HG02588 (cell line): ENCODE results near the gene PRR33.
"Not testable (repeated sequence)": the region's sequence is repeated elsewhere in the genome, so short reads cannot be mapped to it uniquely, and the experiment has no call there.

Experiments used
- ATAC-seq: cut with Tn5 transposase; IDR thresholded peaks from one replicate; pipeline ENCODE4 v1.9.1; 2021; ENCODE audit warnings: mild to moderate bottlenecking, moderate library complexity; ENCODE audit not compliant: unreplicated experiment

Gene PRR33

GRCh38 chr11:1878137-1879031 is 13.3 kb downstream of the PRR33 start:
- ATAC-seq, result no peak

- ATAC-seq, result no peak
Observed at GRCh38 chr11:1877211-1878136, 14.2 kb downstream of the PRR33 start.

DNA sequence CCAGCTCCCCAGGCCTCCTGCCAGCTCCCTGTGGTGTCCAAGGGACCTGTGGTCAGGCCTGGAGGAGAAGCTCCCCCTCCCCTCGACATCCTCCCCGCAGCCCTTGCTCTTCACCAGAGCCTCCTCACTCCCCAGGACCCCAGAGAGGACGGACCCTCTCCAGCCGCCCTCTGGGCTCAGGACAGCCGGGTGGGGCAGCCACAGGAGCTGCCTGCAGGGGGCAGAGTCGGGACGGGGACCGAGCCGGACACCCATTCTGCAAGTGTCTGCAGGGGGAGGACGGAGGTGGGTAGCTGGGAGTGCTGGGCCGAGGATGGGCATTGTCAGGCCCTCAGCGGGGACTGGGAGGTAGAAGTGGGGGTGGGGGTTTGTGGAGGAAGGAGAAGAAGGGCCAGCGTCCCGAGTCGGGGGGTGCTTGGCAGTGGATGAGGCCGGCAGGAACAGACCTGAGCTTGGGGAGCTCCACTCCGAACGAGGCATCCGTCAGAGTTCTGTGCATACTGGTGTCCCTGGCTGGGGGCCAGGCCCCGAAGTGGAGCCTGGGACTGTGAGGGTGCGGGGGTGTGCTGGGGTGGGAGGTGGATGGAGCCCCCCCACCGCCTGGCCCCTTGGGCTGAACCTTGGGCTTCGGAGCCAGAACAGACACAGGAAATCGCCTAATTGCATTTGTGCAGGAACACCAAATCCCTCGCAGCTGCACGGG is 15.2 kb downstream of the PRR33 start:
- no peak for ATAC-seq

DNA sequence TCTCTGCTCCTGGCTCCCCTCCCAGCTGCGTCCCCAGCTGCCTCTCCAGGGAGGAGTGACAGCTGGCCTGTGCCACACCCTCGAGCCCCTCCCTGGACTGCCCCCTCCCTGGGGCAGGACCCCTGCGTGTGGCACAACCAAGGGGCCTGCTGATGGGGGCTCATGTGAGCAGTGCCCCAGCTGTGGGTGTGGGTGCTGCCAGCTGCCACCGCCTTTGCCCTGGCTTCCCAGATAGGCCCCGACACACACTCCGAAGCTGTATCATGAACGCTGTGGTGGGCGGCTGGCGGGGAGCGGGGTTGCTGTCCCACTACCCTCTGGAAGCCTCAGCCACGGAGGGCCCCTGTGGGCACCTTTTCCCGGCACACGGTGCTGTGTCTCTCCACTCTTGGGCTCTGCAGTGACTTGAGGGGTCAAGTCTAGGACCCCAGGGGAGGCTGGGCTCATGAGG is 15.8 kb downstream of the PRR33 start:
- not testable (repeated sequence) for ATAC-seq

GRCh38 chr11:1875093-1875850 is 16.4 kb downstream of the PRR33 start:
- ATAC-seq, result no peak

GRCh38 chr11:1874441-1875092 is 17.1 kb downstream of the PRR33 start:
- ATAC-seq, result not testable (repeated sequence)

DNA sequence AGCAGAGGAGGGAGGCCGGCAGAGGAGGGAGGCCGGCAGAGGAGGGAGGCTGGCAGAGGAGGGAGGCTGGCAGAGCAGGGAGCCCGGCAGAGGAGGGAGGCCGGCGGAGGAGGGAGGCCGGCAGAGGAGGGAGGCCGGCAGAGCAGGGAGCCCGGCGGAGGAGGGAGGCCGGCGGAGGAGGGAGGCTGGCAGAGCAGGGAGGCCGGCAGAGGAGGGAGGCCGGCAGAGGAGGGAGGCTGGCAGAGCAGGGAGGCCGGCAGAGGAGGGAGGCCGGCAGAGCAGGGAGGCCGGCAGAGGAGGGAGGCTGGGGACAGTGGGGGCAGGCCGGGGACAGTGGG is 17.9 kb downstream of the PRR33 start:
- not testable (repeated sequence) for ATAC-seq

- no peak for ATAC-seq
Observed at GRCh38 chr11:1873048-1873812, 18.5 kb downstream of the PRR33 start.

GRCh38 chr11:1872267-1872985 is 19.3 kb downstream of the PRR33 start:
- no peak for ATAC-seq

GRCh38 chr11:1871531-1871930 is 20.2 kb downstream of the PRR33 start:
- ATAC-seq, result no peak

GRCh38 chr11:1870721-1871466 is 20.8 kb downstream of the PRR33 start:
- no peak for ATAC-seq

- no peak for ATAC-seq
Observed at GRCh38 chr11:1870326-1870696, 21.4 kb downstream of the PRR33 start.

GRCh38 chr11:1869427-1870325 is 22.0 kb downstream of the PRR33 start:
- ATAC-seq, result no peak

DNA sequence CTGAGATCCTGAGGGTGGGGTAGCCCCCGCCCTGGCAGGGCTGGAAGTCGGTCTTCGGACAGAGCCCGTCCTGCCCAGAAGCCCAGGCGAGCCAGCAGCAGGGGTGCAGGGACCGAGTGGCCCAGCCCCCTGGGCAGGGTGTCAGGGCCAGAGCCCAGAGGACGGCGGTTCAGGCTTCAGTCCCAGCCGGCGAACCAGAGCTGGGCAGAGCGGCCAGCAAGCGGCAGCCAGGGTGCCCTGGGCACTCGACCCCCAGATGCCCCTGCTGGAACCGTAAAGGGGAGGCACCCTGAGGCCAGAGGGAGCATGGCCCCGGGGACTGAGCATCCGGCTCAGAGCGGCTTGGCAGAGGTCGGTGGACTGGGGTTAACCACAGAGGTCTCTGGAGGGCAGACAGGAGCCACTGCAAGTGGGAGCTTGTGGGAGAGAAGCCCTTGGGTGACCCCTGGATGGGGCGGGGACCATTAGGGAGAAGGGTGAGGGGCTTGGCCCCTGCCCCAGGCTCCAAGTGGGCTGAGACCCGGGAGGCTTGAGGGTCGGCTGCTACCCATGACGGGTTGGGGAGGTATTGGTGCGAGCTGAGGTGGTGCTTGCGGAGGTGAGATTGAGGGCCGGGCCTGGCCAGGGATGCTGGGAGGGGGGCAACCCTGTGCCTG is 22.9 kb downstream of the PRR33 start:
- no peak for ATAC-seq

GRCh38 chr11:1868056-1868635 is 23.5 kb downstream of the PRR33 start:
- ATAC-seq, result no peak

DNA sequence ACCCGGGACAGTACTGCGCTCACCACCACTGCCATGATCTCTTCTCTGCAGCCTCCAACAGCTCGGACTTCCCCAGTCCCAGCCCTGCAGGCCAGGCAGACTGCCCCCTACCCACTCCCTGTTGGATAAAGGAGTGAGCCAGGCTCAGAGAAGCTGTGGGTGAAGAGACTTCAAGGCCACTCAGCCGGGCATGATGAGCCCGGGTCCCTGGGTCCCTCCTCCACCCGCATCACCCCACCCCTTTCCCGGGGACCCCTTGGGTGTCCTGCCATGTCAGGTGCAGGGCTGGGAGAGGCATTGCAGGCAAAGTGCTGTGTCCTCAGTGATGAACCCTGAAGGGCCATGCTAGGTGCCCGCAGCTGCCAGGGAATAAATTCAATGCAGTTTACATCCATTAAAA is 24.3 kb downstream of the PRR33 start:
- ATAC-seq, result no peak
